AG09319 (cell line): Measurements from ENCODE around the gene IGFLR1.
A peak's percentile ranks its signal among the peaks of the same experiment; 100 is the strongest.
"Not testable (repeated sequence)": the region's sequence is repeated elsewhere in the genome, so short reads cannot be mapped to it uniquely, and the experiment has no call there.

ENCODE experiments used
- DNase-seq: peaks from one replicate; pipeline ENCODE4 v3.0.0-alpha.2; 2010; ENCODE audit warnings: low read depth; ENCODE audit errors: extremely low read depth
- CTCF ChIP-seq: IDR thresholded peaks from 2 replicates; pipeline ENCODE4 v1.5.1; 2011; ENCODE audit warnings: low read depth, mild to moderate bottlenecking, inconsistent platforms, low read length, moderate library complexity

The IGFLR1 gene

GRCh38 chr19:35775298-35776101 lies 33.2 kb upstream of the IGFLR1 start, which contains the start of gene ARHGAP33:
Gene ARHGAP33, plus strand, starts transcription at chr19:35775564. Its CDS starts 95 bp downstream, at chr19:35775659.
- DNase-seq, result peak; percentile 80
- no peak for TF ChIP-seq CTCF

GRCh38 chr19:35775046-35775297 lies 32.7 kb upstream of the IGFLR1 start:
- TF ChIP-seq CTCF, result no peak
- no peak for DNase-seq

GRCh38 chr19:35774274-35775045 lies 32.2 kb upstream of the IGFLR1 start:
- DNase-seq, result no peak
- TF ChIP-seq CTCF, result no peak

- no peak for TF ChIP-seq CTCF
- no peak for DNase-seq
Measured at GRCh38 chr19:35773020-35773806, 31.0 kb upstream of the IGFLR1 start.

GRCh38 chr19:35772362-35772761 lies 30.1 kb upstream of the IGFLR1 start:
- DNase-seq, result not testable (repeated sequence)

GRCh38 chr19:35768082-35768421 lies 25.8 kb upstream of the IGFLR1 start:
- no peak for DNase-seq
- TF ChIP-seq CTCF, result no peak

- TF ChIP-seq CTCF, result no peak
- DNase-seq, result no peak
Measured at GRCh38 chr19:35767288-35768081, 25.2 kb upstream of the IGFLR1 start.
